ENCODE data around the gene BHLHA15.

BHLHA15 gene

GRCh38 chr7:98223351-98223897, 12.2 kb downstream of the BHLHA15 start:
- no peak for DNase-seq (ENCODE audit: low spot score)

DNA sequence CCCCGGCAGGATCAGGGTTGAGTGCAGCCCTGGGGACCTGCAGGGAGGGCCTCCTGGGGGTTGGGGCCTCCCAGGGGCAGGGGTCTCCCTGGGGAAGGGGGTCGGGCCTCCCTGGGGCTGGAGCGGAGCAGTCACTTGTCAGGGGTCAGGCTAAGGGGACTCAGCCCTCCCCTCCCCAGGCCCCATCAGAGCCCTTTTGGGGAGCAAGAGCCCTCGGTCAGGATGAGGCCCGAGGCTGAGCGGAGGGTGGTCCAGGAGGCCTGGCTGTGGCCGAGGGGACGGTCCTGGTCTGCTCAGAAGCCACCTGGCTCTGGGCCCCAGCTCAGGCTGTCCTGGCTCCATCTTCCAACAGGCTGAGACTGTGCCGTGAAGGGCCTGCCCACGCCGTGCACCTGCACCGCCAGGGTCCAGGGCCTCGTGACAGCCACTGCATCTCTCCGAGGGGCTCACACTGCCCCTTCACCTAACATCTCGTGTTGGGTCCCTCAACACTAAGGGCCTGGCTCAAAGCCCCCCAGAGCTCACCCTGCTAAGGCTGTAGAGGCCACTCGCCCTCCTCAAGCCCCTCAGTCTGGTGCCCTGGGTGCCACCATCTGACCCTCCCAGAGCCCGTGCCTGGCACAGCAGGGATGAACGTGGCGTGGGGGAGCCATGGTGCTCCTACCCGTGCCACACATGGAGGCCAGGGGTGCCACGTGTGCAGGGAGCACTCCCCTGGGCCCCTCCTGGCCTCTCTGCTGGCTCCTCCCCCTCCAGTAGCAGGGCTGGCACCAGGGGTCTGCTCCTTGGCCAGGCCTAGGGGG, 12.9 kb downstream of the BHLHA15 start:
- no peak for DNase-seq (ENCODE audit: low spot score)

- DNase-seq (ENCODE audit: low spot score), result no peak
Measured at GRCh38 chr7:98224701-98225181, 13.5 kb downstream of the BHLHA15 start.

- DNase-seq (ENCODE audit: low spot score), result no peak
Measured at GRCh38 chr7:98225913-98226614, 14.8 kb downstream of the BHLHA15 start.

DNA sequence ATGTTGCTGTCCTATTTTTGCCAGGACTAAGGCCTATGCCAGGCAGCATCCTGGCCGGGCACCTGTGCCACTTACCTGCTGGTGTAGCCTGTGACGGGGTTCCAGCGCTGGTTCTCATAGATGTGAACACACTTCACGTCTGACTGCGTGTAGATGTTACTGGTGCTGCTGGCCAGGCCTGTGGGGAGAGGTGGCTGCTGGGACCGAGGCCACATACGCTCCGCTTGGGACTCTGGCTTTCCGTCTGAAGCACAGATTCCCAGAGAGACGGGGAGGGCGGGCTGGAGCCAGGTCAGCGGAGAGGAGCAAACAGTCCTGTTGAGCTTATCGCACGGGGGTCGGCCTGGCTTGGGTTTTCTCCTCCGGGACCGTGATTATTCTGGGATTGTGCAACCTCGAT, 16.7 kb downstream of the BHLHA15 start:
- no peak for DNase-seq (ENCODE audit: low spot score)

GRCh38 chr7:98228801-98229200, 17.6 kb downstream of the BHLHA15 start:
- DNase-seq (ENCODE audit: low spot score), result no peak

GRCh38 chr7:98229441-98229840, 18.2 kb downstream of the BHLHA15 start:
- DNase-seq (ENCODE audit: low spot score), result no peak

DNA sequence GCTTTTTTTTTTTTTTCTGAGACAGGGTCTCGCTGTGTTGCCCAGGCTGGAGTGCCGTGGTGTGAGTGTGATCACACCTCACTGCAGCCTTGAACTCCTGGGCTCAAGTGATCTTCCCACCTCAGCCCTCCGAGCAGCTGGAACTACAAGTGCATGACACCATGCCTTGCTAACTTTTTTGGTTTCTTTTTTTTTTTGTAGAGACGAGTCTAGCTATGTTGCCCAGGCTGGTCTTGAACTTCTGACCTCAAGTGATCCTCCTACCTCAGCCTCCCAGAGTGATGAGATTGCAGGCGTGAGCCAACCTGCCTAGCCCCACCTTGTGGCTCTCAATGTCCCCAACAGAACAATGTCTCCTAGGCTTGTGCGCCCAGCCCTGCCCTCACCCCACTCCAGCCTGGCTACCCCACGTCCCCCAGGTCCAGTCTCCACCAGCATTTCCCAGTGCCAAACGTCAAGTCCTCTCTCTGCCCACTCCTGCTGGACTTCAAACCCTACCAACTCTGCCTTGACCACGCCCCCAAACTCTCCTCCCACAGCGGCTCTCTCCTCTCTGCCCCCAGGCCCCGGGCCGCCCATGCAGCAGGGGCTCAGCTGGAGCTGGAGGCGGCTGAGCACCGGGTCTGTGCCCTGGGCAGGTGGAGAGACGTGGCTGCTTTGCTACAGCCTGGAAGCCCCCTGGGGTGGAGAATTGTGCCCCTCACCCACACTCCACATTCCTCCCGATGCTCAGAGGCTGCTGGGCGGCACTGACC, 18.9 kb downstream of the BHLHA15 start:
- no peak for DNase-seq (ENCODE audit: low spot score)

GRCh38 chr7:98230746-98231471, 19.7 kb downstream of the BHLHA15 start:
- no peak for DNase-seq (ENCODE audit: low spot score)

- no peak for DNase-seq (ENCODE audit: low spot score)
Measured at GRCh38 chr7:98231493-98232262, 20.4 kb downstream of the BHLHA15 start.

- no peak for DNase-seq (ENCODE audit: low spot score)
Measured at GRCh38 chr7:98232263-98232585, 21.0 kb downstream of the BHLHA15 start.

DNA sequence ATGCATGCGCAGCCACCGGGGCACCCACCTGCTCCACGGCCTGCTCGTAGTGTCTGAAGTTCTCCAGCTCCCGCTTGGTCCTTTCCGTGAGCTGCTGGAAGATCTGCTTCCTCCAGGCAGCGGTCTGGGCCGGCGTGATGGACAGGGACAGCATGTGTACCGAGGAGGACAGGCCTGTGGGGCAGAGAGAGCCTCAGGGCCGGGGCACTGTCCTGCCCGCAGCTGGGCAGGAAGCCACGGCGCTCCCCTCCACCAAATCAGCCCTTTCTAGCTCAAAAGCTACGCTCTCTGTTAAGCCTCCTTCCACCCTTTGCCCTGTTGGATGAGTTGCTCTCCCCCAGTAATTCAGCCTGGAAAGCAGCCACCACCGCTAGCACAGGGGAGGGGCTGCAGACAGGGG, 21.6 kb downstream of the BHLHA15 start:
- no peak for DNase-seq (ENCODE audit: low spot score)

- no peak for DNase-seq (ENCODE audit: low spot score)
Measured at GRCh38 chr7:98233219-98234070, 22.2 kb downstream of the BHLHA15 start.

DNA sequence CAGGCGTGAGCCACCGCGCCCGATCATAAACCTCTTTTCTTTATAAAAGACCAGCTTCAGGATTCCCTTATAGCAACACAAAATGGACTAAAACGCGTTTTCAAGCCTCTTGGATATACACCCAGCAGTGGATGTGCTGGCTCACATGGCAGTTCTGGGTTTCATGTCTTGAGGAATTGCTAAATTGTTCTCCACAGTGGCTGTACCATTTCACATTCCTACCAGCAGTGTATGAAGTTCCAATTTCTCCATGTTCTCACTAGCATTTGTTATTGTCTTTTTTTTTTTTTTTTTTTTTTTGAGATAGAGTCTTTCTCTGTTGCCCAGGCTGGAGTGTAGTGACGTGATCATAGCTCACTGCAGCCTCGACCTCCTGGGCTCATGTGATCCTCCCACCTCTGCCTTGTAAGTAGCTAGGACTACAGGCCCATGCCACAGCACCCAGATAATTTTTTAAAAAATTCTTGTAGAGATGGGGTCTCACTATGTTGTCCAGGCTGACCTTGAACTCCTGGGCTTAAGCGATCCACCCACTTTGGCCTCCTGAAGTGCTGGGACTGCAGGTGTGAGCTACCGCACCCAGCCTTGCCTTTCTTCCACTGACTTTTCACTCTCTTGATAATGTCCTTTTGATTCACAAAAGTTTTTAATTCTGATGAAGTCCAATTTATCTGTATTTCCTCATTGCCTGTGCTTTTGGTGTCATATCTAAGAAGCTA, 23.3 kb downstream of the BHLHA15 start:
- no peak for DNase-seq (ENCODE audit: low spot score)

DNA sequence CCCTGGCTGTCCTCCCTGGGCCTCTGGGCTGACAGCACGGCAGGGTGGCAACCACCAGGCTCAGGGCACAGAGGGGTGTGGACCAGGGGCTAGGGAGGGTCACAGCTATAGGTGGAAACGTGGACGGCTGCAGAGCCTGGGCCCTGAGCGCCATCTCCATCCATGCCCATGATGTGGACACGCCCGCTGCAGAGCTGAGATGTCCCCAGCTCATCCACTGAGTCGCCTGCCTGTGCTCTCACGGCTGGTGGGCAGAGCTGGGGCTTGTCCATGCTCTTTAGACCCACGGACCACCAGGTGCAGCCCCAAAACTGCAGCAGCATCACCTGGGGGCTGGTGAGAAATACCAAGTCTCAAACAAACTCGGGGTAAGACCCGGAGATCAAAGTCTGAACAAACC, 24.7 kb downstream of the BHLHA15 start:
- no peak for DNase-seq (ENCODE audit: low spot score)

DNA sequence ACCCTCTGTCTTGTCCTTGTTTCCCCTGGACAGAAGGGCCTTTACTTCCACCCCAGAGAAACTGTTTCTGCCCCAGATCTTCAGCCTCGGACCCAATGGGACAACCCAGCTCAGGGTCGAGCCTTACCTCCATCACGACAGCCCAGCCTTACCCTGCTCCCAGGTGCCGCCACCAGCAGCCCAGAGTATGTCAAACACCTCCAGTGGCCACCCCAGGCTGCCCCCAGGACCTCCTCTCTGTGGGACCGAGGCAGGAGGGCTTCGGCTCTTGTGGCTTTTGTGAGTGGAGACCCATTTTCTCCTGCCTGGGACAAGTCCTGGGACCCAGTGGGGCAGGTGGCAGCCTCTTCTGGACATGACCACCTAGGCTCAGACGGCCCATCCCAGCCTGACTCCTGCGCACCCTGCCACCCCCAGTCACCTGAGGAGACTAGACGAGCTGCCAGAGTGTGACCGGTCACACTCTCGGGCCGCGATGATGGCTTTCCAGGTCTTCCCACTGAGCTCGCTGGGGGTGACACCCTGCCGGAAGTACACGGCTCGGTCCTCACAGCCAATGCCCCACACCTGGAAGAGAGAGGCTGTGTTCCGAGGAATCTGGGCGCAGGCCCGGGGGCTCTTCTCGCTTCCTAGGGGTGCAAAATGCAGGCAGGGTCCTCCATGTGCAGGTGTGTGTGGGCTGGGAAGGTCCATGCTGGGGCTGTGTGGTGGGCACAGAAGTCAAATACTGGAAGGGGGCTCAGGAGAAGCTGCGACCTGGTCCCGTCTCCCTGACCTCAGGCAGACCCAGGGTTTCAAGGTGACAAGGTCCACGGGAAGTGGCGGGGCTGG, 25.3 kb downstream of the BHLHA15 start:
- no peak for DNase-seq (ENCODE audit: low spot score)

DNA sequence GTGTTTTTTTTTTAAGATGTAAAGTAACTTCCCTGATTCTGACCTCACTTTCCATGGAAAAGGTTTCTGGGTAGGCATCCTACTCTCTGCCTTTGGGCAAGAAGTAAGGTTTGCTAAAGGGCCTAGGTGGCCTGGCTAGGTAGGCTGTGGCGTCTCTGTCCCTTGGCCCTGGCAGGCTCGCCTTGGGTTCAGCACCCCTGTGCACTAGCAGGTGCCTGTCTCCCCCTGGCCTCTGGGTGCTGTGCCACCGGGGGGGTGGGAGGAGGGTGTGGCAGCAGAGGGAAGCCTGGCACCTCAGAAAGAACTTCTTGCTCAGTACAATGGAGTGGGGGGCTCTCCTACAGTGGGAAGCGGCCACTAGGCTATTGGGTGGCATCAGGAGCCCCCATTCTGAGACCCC, 26.8 kb downstream of the BHLHA15 start:
- no peak for DNase-seq (ENCODE audit: low spot score)

DNA sequence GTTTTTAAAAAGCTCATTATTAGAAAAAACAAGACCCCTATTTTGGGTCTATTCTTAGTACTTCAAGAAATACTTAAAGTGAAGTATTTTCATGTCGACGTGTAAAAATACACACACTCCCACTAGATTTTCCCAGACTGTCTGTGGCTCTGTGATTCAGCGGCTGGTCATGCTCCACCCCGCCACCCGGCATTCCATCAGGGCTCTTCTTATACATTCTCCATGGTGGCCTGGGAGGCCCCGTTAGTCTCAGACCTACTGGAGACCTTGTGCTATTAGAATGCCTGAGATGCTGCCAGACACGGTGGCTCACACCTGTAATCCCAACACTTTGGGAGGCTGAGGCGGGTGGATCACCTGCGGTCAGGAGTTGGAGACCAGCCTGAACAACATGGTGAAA, 27.7 kb downstream of the BHLHA15 start:
- no peak for DNase-seq (ENCODE audit: low spot score)
